ENCODE results near the gene STAC3.

Gene STAC3

GRCh38 chr12:57248934-57249742 lies 1.8 kb downstream of the STAC3 start:
- no peak for DNase-seq (ENCODE audit: extremely low read depth, low read depth)
- TF ChIP-seq CTCF (IDR thresholded peaks at IDR 0.05; ENCODE audit: low read depth, low read length): no peak

GRCh38 chr12:57247041-57247440 lies 3.9 kb downstream of the STAC3 start:
- TF ChIP-seq CTCF (IDR thresholded peaks at IDR 0.05; ENCODE audit: low read depth, low read length): no peak
- DNase-seq (ENCODE audit: extremely low read depth, low read depth): no peak

GRCh38 chr12:57244312-57244696 lies 6.7 kb downstream of the STAC3 start:
- DNase-seq (ENCODE audit: extremely low read depth, low read depth): no peak
- no peak for TF ChIP-seq CTCF (IDR thresholded peaks at IDR 0.05; ENCODE audit: low read depth, low read length)

DNA sequence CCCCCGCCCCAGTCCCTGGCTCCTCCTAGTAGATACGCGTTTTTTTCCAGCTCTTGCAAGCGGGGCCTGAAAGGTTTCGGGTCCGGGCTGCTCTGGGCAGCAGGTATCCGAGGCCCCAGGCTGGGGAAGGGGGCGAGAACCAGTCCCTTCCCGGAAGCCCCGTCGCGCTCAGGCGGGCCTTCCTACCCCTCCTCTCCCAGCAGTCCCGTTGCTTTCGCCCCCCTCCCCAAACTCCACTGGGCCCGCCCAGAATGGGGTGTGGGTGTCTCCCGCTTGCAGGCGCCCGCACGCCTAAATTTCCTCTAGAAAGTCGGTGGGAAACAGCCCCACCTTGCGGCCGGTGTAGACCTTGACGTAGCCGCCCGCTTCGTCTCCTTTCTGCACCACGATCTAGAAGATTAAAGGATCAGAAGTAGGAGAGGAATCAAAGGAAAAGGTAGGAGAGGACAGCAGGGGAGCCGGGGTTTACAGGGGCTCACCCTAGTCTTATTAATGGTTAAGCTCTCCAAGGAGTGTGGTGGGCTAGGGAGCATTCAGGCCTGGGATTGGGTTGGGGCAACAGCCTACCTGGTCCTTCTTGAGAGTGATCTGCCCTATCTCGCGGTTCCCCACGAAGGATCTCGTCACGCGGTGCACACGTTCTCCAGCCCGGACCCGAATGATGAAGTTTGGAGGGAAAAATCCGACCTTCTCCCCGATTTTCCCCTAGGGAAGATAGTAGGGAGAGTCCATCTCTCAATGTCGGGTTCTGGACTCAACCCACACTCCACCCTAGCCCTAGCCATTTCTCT lies 7.3 kb downstream of the STAC3 start:
- DNase-seq (ENCODE audit: extremely low read depth, low read depth): no peak
- TF ChIP-seq CTCF (IDR thresholded peaks at IDR 0.05; ENCODE audit: low read depth, low read length): peak; percentile 82

- TF ChIP-seq CTCF (IDR thresholded peaks at IDR 0.05; ENCODE audit: low read depth, low read length): peak; percentile 60
- no peak for DNase-seq (ENCODE audit: extremely low read depth, low read depth)
These were observed 8.1 kb downstream of the STAC3 start for GRCh38 chr12:57242691-57243454.

GRCh38 chr12:57242329-57242690 lies 8.7 kb downstream of the STAC3 start:
- DNase-seq (ENCODE audit: extremely low read depth, low read depth): no peak

More at GRCh38 chr12:57242329-57242690, 8.7 kb downstream of the STAC3 start:
- TF ChIP-seq CTCF (IDR thresholded peaks at IDR 0.05; ENCODE audit: low read depth, low read length): no peak
